ENCODE measurements around the gene DBH. TPM values are rescaled to one million over a fixed set of nuclear protein-coding genes. Genes with fewer than 3 reads are reported as not detected.

Gene DBH
- polyA plus RNA-seq (2011; rRNA removed) (not detected in 2 replicates), polyA minus RNA-seq (2011; rRNA and poly(A)+ RNA removed) (not detected in 2 replicates)

GRCh38 chr9:133635533-133636531 is at the start of gene DBH:
Gene DBH (plus strand): TSS chr9:133636363. CDS start chr9:133636372, 9 bp downstream.
- Histone ChIP-seq H3K27me3 (ENCODE audit: control insufficient read depth, insufficient read depth, low read length) (peaks cover 20% of the 10 kb centered on the region), H3K36me3 (ENCODE audit: control insufficient read depth, insufficient read depth, low read length) (no peaks in the 10 kb centered on the region), H3K4me3 (ENCODE audit: low read depth, low read length) (no peak within 1 kb of the TSS)
- CTCF ChIA-PET, result no interaction called here
- DNase-seq (ENCODE audit: low read depth), result no peak
- POLR2A ChIA-PET, result no interaction called here
- no peak for TF ChIP-seq CTCF (IDR thresholded peaks at IDR 0.05; ENCODE audit: insufficient read depth, low read depth, low read length)

- POLR2A ChIA-PET, result no interaction called here
- H3K36me3 ChIP-seq (ENCODE audit: control insufficient read depth, insufficient read depth, low read length), result no peaks in the 10 kb centered on the region
Measured at GRCh38 chr9:133587051-133587450, 49.1 kb upstream of the DBH start.

GRCh38 chr9:133587466-133587865 is 48.7 kb upstream of the DBH start:
- no peak for TF ChIP-seq CTCF (IDR thresholded peaks at IDR 0.05; ENCODE audit: insufficient read depth, low read depth, low read length)
- Histone ChIP-seq H3K4me3 (ENCODE audit: low read depth, low read length) (no peak overlapping the region), H3K36me3 (ENCODE audit: control insufficient read depth, insufficient read depth, low read length) (no peaks in the 10 kb centered on the region), H3K27me3 (ENCODE audit: control insufficient read depth, insufficient read depth, low read length) (peaks cover 28% of the 10 kb centered on the region)
- POLR2A ChIA-PET, result no interaction called here
- DNase-seq (ENCODE audit: low read depth), result no peak
- CTCF ChIA-PET, result interaction anchor here (1.0 kb wide), 1 partner anchor 14 kb away, joined by 3 read pairs; no protein-coding TSS in a partner anchor

More at GRCh38 chr9:133587051-133587450, 49.1 kb upstream of the DBH start:
- Histone ChIP-seq H3K4me3 (ENCODE audit: low read depth, low read length) (no peak overlapping the region), H3K27me3 (ENCODE audit: control insufficient read depth, insufficient read depth, low read length) (peaks cover 29% of the 10 kb centered on the region)
- CTCF ChIA-PET, result interaction anchor here (1.0 kb wide), 1 partner anchor 14 kb away, joined by 3 read pairs; no protein-coding TSS in a partner anchor
- no peak for DNase-seq (ENCODE audit: low read depth)
- TF ChIP-seq CTCF (IDR thresholded peaks at IDR 0.05; ENCODE audit: insufficient read depth, low read depth, low read length), result no peak

GRCh38 chr9:133589454-133590227 is 46.5 kb upstream of the DBH start:
- DNase-seq (ENCODE audit: low read depth), result no peak
- peak; percentile 36 for TF ChIP-seq CTCF (IDR thresholded peaks at IDR 0.05; ENCODE audit: insufficient read depth, low read depth, low read length)
- POLR2A ChIA-PET, result no interaction called here
- Histone ChIP-seq H3K4me3 (ENCODE audit: low read depth, low read length) (no peak overlapping the region), H3K27me3 (ENCODE audit: control insufficient read depth, insufficient read depth, low read length) (peaks cover 15% of the 10 kb centered on the region), H3K36me3 (ENCODE audit: control insufficient read depth, insufficient read depth, low read length) (no peaks in the 10 kb centered on the region)
- CTCF ChIA-PET, result interaction anchor here (0.6 kb wide), 1 partner anchor 146 kb away, joined by 3 read pairs; no protein-coding TSS in a partner anchor
